GM18505 (cell line): ENCODE data around the gene VPS18.
A peak's percentile ranks its signal among the peaks of the same experiment; 100 is the strongest.

Experiments used
- ATAC-seq: cut with Tn5 transposase; IDR thresholded peaks from one replicate; pipeline ENCODE4 v1.9.1; 2021; ENCODE audit not compliant: unreplicated experiment
- POLR2A ChIP-seq: IDR thresholded peaks from 4 replicates; pipeline ENCODE4 v1.6.1; 2011; ENCODE audit warnings: borderline replicate concordance; ENCODE audit not compliant: insufficient read depth, insufficient read length; ENCODE audit errors: extremely low read depth

Gene VPS18, protein sequence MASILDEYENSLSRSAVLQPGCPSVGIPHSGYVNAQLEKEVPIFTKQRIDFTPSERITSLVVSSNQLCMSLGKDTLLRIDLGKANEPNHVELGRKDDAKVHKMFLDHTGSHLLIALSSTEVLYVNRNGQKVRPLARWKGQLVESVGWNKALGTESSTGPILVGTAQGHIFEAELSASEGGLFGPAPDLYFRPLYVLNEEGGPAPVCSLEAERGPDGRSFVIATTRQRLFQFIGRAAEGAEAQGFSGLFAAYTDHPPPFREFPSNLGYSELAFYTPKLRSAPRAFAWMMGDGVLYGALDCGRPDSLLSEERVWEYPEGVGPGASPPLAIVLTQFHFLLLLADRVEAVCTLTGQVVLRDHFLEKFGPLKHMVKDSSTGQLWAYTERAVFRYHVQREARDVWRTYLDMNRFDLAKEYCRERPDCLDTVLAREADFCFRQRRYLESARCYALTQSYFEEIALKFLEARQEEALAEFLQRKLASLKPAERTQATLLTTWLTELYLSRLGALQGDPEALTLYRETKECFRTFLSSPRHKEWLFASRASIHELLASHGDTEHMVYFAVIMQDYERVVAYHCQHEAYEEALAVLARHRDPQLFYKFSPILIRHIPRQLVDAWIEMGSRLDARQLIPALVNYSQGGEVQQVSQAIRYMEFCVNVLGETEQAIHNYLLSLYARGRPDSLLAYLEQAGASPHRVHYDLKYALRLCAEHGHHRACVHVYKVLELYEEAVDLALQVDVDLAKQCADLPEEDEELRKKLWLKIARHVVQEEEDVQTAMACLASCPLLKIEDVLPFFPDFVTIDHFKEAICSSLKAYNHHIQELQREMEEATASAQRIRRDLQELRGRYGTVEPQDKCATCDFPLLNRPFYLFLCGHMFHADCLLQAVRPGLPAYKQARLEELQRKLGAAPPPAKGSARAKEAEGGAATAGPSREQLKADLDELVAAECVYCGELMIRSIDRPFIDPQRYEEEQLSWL

DNA sequence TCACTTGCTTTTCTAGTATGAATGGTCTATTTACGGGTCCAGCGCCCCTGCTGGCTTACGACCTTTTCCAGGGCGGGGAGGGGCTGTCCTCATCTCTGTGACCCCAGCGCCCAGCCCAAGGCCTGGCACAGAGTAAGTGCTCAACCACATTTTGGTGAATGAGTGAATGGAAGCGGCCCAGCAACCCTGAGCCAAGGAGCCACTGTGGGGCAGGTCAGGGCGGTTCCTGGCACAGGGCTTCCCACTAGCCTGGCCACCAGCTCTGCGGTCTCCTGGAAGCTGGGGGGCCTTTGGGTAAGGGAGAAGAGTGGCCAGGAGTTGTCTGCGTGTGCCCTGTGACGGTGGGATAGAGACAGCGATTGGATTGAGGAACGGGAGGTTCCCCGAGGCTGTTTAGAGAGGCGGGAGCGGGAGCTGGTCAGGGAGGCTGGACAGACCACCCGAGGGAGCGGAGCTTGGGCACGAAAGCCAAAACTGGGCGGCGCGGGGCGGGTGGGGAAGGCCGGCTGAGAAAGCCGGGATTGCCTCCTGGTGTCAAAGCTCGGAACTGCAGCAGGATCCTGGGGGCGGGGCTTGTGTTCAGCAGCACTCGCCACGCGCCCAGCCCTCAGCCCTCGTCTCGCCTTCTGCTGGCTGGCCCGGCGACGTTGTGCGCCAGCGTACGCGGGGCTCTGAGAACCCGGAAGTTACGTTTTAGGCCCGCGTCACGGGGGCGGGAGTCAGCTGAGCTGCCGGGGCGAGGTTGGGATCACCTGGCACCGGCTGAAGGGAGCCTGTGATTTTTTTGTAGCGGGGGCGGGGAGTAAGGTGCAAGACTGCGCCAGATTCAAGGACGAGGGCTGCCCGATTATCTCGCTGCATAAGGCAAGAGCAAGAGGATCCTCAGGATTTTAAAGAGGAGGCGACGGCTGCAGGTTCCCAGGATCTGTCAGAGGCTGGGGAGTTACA lies at the start of gene VPS18:
Gene VPS18 (plus strand): TSS at position 718 of the 948 bp plus-strand sequence. CDS start 319 bp downstream, outside the sequence.
- TF ChIP-seq POLR2A: peak; percentile 70
- peak; percentile 81 for ATAC-seq

DNA sequence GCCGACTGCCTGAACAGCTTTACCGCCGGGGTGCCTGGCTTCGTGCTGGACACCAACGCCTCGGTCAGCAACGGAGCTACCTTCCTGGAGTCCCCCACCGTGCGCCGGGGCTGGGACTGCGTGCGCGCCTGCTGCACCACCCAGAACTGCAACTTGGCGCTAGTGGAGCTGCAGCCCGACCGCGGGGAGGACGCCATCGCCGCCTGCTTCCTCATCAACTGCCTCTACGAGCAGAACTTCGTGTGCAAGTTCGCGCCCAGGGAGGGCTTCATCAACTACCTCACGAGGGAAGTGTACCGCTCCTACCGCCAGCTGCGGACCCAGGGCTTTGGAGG lies 49.6 kb upstream of the VPS18 start:
- no peak for TF ChIP-seq POLR2A
- ATAC-seq: no peak

DNA sequence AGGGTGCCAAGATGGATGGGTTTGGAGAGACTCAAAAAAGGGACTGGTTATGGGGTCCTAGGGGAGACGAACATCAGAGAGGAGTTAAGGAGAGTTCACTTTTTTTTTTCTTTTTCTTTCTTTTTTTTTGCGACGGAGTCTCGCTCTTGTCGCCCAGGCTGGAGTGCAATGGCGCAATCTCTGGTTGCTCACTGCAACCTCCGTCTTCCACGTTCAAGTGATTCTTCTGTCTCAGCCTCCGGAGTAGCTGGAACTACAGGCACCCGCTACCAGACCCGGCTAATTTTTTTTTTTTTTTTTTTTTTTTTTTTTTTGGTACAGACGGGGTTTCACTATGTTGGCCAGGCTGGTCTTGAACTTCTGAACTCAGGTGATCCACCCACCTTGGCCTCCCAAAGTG lies 49.2 kb upstream of the VPS18 start:
- ATAC-seq: no peak

DNA sequence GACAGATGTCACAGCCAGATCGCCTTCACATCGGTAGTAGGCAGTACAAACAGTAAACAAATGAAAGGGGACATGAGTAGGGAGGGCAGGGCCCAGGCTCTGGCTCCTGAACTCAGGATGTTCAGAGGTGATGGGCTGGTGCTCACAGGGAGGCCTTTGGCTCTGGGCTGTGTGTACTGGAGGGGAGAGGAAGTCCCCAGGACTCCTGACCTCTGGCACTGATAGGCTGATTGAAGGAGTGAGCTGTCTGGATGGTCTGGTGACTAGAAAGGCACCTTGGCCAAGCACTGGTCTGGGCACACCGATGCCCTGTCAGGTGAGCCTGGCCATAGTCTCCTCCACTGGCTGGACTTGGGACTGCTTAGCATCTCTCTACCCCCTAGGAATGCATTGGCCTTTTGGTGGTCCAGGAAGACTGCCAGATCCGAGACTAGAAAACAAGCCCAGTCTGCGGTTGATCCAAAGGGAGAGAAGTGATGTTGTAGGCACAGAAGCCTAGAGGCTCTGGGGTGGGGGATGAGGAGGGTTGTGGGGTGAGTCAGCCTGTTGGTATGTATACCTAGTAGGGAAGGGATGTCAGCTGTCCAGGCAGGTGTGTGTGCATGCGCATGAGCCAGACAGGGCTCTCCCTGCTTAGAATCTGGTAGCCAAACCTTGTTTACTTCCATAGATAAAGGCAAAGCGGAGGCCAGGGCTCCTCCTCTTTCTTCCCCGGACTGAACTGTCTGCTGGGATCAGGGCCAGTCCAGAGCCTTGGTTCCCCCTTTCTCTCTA lies 48.6 kb upstream of the VPS18 start:
- no peak for TF ChIP-seq POLR2A
- no peak for ATAC-seq

More for the DNA sequence above, 49.2 kb upstream of the VPS18 start:
- no peak for TF ChIP-seq POLR2A

DNA sequence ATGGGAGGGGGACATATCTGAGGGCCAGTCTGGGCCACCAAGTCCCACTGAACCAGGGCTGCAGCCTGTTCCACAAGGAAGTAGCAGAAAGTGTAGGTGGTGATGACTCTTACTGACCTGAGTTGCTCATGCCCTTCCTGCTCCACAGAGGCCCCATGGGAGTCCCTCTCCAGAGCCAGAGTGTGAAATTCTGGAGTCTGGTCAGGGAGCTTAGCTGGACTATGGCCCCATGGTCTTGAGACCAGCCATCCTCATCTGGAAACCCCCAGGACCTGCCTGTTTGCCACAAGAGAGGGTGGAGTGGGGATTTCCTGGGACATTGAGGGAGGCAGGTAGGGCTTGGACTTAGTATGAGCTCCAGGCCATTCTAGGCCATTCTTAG lies 47.4 kb upstream of the VPS18 start:
- no peak for ATAC-seq
- TF ChIP-seq POLR2A: no peak

DNA sequence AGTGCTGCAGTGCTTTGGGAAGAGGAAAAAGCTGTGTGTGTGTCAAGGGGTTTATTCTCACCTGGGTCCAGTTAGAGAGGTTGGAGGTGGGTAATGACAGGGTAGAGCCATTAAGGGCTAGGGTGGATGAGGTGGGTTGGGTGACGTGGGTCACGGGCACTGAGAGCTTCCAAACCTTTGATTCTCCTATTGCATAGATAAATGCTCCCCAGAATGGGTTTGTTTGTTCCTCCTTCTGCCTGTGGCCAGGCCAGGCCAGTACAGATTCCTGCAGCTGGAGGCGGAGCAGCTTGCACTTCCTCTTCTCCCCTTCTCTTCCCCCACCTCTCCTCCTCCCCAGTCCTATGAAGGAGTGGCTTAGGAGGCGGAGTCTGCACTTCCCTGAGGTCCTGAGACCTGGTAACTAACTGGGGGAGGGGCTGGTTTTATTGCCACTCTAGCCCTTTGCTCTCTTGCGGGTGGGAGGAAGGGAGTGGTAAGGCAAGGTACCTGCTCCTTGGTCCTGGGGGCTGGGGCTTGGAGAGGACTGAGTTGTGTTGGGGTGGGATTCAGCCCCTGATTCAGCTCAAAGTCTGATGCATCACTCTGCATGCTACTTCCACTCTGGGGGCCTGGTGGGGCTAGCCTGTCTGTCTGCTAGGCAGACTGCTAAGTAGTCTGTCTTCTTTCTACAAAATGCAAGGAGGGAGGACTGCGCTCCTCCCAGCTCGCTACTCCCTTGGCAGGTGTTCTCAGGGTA lies 46.9 kb upstream of the VPS18 start:
- peak; percentile 22 for TF ChIP-seq POLR2A
- no peak for ATAC-seq

DNA sequence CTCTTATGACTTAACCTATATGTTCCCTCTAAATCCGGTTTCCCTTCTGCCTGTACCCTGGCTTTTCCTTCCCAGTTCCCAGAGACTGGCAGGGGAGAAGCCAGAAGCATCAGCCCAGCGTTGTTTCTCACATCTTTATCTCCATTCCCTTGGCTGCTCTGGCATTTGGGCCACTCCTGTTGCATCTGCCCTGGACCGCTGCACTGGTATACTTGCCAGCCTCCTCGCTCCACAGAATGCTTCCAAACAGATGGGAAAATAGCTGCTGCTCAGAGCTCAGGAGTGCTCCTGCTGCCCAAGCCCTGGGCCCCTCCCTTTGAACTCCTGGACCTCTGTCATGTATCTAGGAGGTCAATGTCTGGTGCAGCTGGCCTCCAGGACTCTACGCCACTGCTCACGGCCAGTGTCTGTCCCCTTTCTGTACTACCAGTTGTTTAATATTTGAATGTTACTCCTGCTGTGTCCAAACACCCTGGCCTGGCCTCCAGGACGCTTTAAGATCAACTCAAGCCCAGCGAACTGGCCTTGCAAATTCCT lies 43.6 kb upstream of the VPS18 start:
- no peak for ATAC-seq
- TF ChIP-seq POLR2A: no peak

DNA sequence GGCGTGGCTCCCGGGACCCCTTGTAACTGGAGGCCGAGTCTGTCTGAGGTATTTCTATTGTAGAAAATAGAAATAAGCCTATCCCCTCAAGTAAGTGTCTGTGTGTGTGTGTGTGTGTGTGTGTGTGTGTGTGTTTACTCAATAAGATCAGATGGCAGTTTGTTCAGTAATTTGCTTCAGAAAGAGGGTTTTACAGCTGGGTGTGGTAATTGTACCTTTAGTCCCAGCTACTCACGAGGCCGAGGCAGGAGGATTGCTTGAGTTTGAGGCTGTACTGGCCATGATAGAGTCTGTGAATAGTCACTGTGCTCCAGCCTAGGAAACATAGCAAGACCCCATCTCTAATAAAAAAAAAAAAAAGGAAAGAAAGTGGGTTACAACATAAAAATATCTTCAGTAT lies 41.7 kb upstream of the VPS18 start:
- no peak for ATAC-seq
- no peak for TF ChIP-seq POLR2A

DNA sequence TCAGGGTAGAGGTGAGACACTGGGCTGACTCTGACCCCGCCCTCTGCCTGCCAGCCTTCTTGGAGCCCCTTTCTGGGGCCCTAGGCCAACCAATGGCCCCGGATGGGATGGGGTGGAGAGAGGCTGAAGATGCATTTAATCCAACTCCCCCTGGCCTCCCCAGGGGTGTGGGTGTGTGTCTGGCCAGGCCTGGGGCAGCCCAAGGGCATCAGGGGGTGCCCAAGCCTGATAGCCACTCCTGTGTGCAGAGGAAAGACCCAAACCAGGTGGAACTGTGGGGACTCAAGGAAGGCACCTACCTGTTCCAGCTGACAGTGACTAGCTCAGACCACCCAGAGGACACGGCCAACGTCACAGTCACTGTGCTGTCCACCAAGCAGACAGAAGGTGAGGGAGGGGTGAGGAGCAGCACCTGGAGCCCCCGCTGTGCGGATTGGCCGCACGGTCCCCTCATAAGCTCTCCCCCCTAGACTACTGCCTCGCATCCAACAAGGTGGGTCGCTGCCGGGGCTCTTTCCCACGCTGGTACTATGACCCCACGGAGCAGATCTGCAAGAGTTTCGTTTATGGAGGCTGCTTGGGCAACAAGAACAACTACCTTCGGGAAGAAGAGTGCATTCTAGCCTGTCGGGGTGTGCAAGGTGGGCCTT lies 40.9 kb upstream of the VPS18 start:
- no peak for TF ChIP-seq POLR2A
- ATAC-seq: no peak

DNA sequence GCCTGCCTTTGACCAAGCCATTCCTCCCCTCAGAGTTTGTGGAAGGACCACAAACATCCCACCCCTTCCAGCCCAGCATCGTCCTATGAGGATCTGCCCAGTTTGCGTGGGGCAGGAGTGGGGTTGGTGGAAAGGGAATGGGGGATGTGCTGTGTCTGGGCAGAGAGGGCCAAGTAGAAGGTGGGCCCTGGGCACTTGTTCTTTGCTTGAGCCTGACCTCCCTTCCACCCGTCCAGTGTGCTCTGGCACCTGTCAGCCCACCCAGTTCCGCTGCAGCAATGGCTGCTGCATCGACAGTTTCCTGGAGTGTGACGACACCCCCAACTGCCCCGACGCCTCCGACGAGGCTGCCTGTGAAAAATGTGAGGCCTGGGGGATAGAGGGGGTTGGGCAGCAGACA lies 40.1 kb upstream of the VPS18 start:
- ATAC-seq: no peak

DNA sequence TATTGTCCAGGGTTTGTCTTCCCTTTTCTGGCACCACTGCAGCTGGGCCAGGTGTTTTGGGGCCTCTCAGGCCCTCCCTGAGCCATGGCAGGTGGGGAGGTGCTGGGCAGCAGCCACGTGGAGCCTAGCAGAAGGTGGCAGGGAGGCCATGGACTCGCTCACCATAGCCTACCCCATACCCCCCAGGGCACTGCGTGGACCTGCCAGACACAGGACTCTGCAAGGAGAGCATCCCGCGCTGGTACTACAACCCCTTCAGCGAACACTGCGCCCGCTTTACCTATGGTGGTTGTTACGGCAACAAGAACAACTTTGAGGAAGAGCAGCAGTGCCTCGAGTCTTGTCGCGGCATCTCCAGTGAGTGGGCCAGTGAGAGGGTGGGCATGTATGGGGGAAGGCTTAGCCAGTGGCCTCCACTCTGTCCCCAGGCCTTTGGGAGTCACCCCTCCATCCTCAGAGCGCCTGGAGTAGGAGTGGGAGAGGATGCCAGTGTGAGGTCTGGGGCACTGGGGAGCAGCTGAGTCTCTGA lies 38.5 kb upstream of the VPS18 start:
- TF ChIP-seq POLR2A: no peak
- no peak for ATAC-seq

More for the DNA sequence above, 40.1 kb upstream of the VPS18 start:
- TF ChIP-seq POLR2A: no peak
